Fibroblast of skin of left quadriceps (primary cell): ENCODE data around the gene STAMBPL1.
"Not testable (repeated sequence)": the region's sequence is repeated elsewhere in the genome, so short reads cannot be mapped to it uniquely, and the experiment has no call there.

Source experiments
- DNase-seq, 2 experiments: peaks; one replicate each; pipeline ENCODE4 v3.0.0-alpha.2; 2013; ENCODE audit warnings: low read depth in 2 of 2

STAMBPL1 gene

DNA sequence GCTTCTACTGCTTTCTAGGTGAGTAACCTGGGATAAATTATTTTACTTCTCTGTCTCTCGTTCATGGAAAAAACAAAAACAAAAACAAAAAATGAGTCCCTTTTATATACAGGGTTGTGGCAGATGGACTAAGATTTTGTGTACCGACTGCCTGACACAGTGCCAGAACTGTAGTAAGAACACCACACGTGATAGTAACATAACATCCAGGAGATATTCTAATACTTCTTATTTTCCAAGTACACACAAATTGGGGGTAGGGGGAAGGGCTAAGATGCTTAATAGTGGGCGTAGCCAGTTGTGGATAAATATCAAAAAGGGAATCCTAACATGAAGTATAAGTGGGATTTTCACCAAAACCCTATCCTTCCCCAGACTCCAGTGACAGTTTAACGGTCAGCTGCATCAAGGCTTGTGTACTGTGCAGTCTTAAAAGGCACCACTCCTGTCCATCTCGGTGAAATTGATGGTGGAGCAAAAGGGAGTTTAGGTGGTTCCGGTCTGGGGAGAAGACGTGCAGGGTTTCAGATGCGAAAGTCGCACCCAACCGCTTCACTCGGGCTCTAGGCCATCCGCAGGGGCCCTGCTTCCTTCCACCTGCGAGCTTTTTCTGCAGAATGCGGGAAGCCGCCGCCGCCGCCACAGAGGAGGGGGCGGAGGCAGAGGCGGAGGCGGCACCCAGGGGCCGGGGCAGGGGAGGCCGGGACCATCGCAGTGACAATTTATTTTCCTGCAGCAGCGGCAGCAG is at the start of gene STAMBPL1:
TSS of gene STAMBPL1 (plus strand) at position 712 of the 748 bp plus-strand sequence. CDS start 21,464 bp downstream, outside the sequence.
- no peak for DNase-seq

DNA sequence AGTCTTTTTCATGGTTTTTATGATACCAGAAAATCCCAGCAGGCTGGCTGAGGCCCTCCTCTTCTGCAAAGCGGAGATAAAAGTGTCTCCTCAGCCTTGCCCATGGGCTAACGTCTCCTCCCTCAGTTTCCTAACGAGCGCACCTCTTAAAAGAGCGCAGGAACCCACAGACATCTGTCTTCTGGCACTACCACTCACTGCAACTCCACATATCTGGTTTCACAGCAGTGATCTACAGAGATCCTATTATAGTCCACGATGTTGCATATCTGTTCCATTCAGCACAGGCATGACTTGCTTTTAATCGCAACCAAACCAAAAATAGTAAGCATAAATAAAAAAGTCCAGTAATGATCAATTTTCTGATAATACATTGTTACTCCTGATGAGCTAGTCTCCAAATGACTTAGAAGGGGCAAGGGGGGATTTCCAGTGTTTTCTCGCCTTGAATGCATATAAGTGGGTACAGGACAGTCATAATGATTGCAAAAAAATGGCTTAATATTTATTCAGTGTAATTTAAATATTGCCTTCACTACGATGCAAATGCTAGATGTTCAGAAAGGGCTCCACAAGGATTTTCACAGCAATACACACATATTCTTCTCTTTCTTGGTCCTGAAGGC is 49.3 kb upstream of the STAMBPL1 start:
- no peak for DNase-seq

DNA sequence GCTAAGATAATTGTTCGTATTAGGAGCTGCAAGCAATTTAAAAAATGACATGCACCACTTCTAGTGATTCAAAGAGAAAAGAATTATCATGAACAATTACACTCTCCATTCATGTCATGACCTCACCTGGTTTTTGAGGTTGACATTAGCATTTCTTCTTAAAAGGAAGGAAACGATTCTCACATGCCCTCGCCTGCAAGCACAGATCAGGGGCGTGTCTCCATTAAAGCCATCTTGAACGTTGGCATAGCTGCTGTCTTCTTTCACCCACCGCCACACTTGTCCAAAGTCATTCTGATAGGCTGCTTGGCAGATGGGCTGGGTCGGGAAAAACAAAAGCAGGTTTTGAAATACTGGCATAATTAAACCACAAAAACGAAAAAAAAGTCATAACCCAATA is 48.3 kb upstream of the STAMBPL1 start:
- DNase-seq, result no peak

GRCh38 chr10:88832376-88832775 is 47.7 kb upstream of the STAMBPL1 start:
- no peak for DNase-seq

DNA sequence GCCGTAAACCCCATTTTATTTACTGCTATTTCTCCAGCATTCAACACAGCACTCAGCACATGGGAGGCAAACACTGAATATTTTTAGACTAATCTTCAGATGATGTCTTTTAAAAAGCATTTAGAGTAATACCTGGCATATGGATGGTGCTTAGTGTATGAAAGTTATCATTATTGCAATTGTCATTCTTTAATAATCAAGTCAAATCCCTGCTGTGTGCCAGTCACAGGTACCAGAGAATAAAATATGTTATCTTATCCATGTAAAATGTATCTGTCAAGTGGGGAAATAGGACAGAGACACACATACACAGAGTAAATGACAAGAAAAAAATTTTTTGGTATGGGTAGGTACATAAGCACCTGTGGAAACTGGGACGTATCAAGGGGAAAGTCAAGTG is 46.9 kb upstream of the STAMBPL1 start:
- DNase-seq, result no peak

DNA sequence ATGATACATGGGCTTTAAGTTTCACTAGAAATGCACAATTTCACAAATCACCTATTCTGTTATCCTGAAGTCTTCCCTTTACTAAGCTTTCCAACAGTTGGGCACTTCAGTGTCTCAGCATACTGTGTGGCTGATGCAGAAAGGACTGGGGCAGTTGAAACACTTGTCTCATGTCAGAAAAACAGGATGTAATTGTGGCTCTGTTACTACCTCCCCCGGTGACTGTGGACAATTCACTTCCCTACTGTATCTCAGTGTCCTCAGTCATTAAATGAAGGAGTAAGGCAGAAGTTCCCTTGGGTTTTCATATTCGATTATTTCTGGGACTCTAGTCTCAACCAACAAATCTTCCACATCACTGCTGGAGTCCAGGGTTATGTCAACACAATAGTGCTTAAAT is 46.3 kb upstream of the STAMBPL1 start:
- no peak for DNase-seq

DNA sequence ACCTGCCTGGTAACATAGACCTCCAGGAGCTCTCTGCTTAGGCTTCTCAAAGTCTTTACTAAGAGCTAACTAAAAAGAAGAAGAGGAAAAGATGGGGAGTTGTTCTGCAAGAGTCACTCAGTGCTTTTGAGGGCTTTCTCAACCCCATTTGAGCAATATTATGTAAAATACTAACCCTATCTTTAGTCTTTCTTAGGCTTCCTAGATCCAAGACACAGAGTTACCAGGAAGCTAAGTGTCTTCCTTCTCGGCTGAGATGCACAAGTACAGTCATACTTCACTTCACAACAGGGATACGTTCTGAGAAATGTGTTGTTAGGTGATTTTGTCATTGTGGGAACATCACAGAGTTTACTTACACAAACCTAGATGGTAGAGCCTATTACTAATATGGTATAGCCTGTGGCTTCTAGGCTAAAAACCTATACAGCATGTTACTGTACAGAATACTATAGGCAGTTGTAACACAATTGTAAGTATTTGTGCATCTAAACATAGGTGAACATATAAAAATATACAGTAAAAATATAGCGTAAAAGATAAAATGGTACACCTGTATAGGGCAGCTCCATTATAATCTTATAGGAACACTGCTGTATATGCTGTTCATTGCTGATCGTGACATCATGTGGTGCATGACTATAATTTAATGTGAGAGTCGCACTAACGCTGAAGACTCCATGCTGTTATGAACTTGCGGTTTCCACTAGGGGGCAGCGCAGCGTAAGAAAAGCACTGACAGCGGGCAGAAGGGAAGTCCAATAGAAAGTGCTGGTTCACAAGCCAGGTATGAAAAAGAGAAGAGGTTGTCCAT is 44.7 kb upstream of the STAMBPL1 start:
- DNase-seq, result peak; percentile 70 to 73

GRCh38 chr10:88835910-88836221 is 44.2 kb upstream of the STAMBPL1 start:
- DNase-seq, result no peak

DNA sequence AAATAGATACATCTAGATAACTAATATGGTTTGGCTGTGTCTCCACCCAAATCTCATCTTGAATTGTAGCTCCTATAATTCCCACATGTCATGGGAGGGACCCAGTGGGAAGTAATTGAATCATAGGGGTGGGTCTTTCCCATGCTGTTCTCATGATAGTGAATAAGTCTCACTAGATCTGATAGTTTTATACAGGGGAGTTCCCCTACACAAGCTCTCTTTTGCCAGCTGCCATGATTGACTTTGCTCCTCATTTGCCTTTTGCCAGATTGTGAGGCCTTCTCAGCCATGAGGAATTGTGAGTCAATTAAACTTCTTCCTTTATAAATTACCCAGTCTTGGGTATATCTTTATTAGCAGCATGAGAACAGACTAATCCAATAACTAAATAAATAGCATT is 42.4 kb upstream of the STAMBPL1 start:
- DNase-seq, result not testable (repeated sequence)

- DNase-seq, result no peak
These were observed 41.2 kb upstream of the STAMBPL1 start for GRCh38 chr10:88838766-88839350.

GRCh38 chr10:88840104-88840503 is 39.9 kb upstream of the STAMBPL1 start:
- DNase-seq, result no peak

DNA sequence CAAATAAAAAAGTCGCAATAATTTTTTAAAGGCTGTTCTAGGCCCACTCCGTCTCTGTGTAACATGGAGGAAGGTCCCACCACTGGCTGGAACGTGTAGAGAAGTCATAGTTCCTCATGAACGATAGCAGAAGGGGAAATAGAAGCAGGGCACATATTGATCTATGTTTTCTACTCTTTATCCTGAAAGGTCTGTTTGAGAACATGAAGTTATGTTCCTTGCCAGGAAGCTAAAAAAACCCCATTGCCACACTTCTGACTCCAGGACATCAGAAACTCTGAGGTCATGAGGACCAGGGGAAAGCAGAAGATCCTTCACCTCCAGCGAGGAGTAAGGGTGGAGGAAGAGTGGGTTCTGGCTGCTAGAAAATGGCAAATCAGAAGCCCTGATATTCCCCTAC is 39.2 kb upstream of the STAMBPL1 start:
- DNase-seq, result no peak

- no peak for DNase-seq
These were observed 38.5 kb upstream of the STAMBPL1 start for GRCh38 chr10:88841316-88842111.

DNA sequence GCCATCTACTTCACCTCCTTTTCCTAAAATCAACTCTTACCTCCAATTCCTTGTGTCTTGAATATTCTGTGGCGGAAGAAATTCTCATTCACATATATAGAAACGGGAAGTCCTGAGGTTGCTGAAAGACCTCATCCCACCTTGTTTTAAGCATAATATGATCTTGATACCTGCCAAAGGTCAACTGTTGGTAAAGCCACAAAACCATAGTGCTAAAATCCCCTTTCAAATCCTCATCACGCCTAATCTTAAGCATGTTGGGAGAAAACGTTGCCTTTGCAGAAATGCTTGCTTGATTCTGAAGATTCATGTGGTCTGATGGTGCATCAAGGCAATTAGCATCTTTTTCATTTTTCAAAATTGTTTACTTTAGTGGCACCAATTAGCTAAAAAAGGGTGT is 36.9 kb upstream of the STAMBPL1 start:
- DNase-seq, result no peak

DNA sequence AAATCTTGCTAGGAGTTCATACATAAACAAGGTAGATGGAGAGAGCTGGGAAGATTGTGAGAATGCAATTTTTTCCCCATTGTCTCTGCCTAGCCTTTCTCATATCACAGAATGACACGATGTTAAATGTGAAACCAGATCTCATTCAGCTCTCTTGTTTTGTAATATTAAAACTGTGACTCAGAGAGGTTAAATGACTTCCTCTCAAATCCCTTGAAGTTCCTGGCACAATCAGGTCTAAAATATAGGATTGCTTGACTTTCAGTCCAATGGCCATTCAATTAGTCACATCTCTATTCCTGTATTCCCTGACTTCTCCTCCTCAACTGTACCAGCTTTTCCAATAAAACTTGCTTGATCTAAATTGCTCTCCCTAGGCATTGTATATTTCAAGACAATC is 31.5 kb upstream of the STAMBPL1 start:
- DNase-seq, result peak; percentile 28 to 30

DNA sequence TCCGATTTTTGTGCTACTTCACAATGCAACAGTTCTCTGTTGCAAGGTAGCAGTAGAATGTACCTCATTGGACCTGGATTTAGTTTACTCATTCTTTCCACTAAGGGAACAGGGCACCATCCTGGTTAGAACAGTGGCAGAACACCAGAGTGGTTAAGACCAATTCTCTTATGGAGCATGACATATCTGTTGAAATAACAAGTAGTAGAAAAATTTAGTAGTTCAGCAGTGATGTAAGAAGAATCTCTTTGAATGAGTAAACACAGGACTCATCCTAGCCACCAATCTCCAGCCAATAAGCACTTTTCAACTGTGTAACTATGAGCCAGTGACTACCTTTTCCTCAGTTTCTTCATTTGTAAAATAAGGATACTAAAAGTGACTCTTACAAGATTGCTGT is 30.8 kb upstream of the STAMBPL1 start:
- DNase-seq, result no peak

- DNase-seq, result no peak
These were observed 29.3 kb upstream of the STAMBPL1 start for GRCh38 chr10:88850712-88851111.

DNA sequence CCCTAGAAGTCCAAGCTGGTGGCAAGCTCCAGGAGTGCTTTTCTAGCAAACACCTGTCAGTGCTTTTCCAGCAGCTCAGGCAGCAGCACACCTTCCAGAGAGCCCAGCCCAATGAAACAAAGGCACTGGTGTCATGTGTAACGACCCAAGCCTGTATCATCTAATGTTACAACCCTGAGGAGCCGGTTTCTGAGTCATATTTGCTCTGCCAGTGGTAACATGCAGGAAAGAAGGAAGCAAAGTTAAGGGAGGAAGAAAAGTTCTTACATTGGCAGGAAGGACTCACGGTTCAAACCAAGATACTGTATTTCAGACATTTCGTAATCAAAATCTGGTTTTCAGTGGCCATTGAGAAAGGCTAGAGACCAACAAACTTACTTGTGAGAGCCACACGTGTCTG is 28.3 kb upstream of the STAMBPL1 start, which contains the start of gene ANKRD22:
TSS of gene ANKRD22 (minus strand) at position 139 of the 400 bp plus-strand sequence. CDS start 237 bp downstream, outside the sequence.
- no peak for DNase-seq

DNA sequence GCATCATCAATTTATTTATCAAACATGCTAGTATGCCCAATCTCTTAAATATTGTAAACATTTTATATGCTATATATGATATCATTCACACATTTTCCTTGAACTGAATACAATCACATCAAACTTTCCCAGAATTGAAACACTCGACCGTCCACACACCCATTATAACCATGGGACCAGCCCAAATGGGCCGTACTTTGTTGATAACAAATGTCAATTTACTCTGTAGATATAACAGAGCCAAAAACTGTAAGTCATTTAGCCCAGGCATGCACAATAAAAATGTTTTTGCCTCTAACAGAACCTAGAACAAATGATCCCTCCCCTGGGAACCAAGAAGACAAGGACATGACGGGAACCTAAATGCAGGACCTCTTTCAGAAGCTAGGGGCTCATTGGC is 27.7 kb upstream of the STAMBPL1 start:
- DNase-seq, result no peak

GRCh38 chr10:88853155-88853881 is 26.7 kb upstream of the STAMBPL1 start:
- DNase-seq, result no peak

DNA sequence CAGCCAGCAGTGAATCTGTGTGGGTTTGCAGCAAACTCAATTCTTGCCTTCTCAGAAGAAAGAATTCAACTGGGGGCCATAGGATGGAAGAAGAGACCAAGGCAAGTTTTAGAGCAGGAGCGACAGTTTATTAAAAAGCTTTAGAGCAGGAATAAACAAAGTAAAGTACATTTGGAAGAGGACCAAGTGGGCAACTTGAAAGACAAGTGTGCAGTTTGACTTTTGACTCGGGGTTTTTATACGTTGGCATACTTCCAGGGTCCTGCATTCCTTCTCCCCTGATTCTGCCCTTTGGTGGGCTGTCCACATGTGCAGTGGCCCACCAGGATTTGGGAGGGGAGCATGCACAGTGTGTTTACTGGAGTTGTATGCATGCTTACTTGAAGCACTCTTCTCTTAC is 25.4 kb upstream of the STAMBPL1 start:
- no peak for DNase-seq
